GM21737 (cell line): Measurements from ENCODE around the gene MMRN2.
"Not testable (repeated sequence)": the region's sequence is repeated elsewhere in the genome, so short reads cannot be mapped to it uniquely, and the experiment has no call there.

Source experiments
- ATAC-seq: cut with Tn5 transposase; IDR thresholded peaks from one replicate; pipeline ENCODE4 v1.9.1; 2021; ENCODE audit warnings: mild to moderate bottlenecking, moderate library complexity; ENCODE audit not compliant: unreplicated experiment

MMRN2 gene

DNA sequence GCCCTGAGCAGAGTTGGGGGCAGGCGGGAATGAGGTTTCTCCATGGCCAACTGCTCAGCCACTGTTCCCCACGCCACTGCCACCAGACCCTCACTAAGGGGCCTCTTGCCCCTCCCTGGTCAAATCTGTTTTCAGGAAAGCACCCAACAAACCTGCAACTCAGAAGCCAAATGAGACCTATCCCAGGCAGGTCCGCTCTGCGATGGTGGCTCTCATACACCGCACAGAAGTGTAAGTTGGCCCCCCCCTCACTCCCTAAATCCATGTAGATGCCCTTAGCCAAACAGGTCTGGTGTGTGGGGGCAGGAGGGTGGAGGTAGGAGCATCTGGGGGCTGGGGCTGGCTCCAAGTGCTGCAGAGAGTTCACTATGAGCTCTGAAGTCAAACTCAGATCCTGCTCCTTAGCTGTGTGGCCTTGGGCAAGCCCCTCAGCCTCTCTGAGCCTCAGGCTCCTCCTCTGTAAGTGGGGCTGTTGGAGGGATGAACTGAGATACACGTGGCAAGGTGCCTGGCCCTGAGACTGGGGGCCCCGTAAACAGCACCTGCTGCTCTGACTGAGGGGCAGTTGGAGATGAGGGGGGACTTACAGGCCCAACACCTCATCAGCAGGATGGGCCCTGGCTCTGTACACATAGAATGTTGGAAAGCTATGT is 1.1 kb downstream of the MMRN2 start:
- ATAC-seq = no peak

DNA sequence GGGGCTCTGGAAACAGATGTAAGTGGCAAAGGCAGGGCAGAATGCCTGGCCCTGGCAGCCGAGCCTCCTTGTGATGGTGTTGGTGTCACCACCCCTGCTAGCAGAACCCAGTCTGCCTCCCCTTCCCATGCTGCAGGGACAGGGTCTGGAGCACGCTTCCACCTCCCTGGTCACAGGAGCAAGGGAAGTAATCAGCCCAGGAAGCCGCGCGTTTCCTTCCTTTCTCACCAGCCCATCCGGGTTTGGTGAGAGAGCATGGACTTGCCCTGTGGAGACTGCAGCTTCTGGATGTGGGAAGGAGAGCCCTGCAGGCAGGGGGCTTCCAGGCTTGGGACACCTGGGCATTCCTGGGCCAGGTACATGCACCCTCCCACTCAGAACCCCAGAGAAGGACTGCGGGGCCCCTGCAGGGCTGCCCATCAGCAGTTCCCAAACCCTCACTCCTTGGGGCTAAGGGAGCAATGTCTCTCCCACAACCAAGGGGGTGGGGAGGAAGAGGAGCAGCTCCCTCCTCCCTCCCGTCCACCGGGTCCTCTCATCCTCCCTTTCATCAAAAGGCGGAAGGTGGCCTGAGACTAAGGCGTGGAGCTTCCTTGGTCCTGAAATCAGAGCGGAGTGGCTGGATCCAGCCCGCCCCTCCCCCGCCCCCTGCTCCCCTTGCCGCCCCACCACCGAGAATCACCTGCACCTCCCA is 1.8 kb downstream of the MMRN2 start:
- no peak for ATAC-seq

DNA sequence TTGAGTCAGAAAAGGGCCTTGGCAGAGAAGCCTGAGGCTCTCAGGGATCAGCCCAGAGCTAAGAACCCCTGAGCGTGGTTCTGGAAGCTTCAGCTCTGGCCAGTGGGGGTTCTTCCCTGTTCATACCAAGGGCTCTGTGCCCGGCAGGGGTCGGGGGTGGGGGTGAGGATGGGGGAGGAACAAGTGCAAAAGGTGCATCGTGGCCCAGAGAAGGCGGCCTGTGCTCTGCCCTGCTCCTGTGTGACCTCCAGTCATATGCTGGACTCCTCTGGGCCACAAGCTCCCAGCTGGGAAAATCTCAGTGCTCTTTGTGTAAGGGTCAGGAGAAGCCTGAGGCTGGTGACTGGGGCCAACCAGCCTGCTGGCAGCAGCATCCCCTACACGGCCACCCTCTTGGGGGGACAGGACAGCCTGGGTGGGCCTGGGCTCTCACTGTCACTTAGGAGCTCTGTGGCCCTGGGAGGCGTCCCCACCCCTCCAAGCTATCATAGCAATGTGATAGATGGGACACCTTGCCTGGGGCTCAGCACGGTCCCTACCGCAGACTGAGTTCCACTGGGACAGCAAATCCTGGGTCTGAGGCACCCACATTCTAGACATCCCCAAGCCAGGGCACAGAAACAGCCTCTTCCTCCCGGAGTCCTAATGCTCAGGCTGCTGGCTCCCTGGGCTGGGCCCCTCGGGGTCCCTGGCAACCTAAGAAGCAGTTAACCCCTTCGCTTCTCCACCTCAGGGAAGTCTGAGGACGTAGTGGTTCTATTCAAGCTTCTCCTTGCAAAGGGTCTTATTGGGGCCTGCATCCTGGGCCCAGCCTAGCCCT is 2.5 kb downstream of the MMRN2 start:
- ATAC-seq = no peak

DNA sequence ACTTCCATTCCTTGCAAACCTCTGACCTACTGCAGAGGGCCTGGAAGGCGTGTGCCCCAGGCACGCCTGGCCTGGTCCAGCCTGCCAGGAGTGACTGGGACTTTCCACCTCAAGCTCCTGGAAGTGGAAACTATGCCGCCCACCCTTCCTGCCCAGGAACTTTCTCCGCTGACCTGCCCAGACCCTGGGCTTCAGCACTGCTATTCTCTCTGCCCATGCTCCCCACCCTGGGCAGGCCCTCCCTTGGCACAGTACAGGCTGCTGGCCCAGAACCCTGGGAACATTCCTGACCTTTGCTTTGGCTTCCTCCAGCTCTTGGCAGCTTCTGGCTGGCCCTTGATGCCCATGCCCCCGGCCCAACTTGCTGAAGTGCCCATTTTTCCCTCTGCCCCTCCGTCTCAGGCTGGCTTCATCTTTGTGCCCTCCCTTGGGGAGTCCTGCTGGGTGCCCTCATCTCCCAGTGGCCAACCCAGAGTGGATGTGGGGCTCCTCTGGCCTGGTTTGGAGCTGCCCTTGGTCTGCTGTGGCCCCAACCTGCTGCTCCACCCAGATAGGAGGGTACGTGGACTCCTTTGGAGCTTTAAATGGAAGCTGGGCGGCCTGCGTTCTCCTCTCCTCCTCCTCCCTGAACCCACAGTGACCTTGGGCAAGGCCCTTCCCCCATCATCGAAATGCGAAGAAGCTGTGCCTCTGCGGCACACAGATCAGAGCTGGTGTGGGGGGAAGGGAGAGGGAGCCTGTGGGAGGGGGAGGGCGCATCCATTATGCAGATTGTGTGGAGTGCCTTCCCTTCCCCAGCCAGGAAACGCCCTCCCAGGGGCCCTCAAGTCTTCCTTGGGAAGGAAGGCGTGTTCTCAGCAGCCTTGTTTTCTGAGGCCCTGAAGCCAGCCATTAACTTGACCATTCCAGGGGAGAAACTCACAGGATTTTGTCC is 3.4 kb downstream of the MMRN2 start:
- no peak for ATAC-seq

DNA sequence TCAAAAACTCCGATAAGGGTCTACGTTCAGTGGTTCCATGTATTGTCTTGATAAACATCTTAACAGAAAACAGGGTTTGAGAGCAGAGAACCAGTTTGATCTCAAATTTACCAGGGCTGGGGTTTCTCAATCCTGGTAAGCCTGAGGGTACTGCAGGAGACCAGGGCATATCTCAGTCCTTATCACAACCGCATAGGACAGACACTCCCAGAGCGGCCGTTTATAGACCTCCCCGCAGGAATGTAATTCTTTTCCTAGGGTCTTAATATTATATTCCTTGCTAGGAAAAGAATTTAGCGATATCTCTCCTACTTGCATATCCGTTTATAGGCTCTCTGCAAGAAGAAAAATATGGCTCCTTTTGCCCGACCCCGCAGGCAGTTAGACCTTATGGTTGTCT is 4.7 kb downstream of the MMRN2 start:
- ATAC-seq = not testable (repeated sequence)

DNA sequence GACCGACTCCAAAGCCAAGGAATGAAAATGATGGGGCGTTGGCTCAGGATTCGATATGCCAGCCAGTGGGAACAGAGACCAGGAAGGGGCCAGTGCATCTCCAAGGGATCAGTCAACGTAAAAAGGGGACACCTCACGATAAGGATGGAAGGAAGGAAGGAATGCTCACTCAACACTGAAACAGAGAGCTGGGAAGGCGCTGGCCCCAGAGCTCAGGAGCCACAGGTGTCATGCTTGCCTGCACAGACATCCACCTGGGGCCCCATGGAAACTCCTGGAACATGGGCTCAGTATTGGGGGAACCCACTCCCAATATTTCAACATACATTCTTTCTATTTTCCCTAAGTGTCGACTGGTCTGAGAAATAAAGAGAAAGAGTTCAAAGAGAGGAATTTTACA is 5.3 kb downstream of the MMRN2 start:
- ATAC-seq = no peak

DNA sequence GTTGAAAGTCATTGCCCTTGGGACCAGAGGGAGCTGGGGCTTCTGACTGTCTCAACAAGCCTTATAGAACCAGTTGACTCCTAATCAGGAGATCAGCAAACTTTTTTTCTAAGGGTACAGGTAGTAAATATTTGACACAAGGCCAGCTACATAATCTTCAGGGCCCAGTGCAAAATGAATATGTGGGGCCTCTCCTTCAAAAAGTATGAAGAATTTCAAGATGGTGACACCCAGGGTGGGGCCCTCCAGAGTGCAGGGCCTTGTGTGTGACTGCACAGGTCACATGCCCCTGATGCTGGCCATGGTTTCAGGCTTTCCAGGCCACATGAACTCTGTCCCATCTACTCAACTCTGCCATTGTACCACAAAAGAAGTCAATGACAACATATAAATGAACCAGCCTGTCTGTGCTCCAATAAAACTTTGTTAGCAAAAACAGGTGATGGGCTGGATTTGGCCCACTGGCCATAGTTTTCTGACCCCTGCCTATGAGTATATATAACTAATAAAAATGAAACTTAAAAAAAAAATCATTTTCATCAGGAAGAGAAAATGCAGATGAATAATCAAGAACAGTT is 6.1 kb downstream of the MMRN2 start:
- no peak for ATAC-seq

DNA sequence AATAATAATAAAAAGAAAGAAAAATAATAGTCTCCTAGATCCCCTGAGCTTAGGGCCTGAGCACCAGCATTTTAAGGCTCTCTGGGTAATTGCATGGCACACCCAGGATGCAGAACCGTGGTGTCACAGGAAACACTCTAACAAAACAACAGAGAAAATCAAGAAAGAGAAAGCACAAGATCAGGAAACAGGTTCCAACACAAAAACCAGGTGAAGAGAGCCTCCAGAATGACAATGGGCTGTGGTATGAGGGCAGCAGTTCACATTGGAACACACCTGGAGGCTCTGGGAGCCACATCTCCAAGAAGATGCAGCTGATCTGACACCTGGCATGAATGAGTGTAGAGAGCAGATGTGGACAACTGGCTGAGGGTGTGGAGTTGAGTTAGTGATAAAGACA is 7.1 kb downstream of the MMRN2 start:
- no peak for ATAC-seq

DNA sequence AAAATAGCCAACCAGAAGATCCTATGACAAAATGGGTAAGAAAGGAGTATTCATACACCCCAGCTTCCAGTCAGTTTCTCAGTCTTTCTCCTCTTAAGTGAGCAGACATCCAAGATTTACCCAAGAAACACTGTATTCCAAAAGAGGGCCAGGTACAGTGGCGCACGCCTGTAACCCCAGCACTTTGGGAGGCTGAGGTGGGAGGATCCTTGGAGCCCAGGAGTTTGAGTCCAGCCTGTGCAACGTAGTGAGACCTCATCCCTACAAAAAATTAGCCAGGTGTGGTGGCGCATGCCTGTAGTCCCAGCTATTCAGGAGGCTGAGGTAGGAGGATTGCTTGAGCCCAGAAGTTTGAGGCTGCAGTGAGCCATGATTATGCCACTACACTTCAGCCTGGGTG is 9.6 kb downstream of the MMRN2 start:
- ATAC-seq = not testable (repeated sequence)

DNA sequence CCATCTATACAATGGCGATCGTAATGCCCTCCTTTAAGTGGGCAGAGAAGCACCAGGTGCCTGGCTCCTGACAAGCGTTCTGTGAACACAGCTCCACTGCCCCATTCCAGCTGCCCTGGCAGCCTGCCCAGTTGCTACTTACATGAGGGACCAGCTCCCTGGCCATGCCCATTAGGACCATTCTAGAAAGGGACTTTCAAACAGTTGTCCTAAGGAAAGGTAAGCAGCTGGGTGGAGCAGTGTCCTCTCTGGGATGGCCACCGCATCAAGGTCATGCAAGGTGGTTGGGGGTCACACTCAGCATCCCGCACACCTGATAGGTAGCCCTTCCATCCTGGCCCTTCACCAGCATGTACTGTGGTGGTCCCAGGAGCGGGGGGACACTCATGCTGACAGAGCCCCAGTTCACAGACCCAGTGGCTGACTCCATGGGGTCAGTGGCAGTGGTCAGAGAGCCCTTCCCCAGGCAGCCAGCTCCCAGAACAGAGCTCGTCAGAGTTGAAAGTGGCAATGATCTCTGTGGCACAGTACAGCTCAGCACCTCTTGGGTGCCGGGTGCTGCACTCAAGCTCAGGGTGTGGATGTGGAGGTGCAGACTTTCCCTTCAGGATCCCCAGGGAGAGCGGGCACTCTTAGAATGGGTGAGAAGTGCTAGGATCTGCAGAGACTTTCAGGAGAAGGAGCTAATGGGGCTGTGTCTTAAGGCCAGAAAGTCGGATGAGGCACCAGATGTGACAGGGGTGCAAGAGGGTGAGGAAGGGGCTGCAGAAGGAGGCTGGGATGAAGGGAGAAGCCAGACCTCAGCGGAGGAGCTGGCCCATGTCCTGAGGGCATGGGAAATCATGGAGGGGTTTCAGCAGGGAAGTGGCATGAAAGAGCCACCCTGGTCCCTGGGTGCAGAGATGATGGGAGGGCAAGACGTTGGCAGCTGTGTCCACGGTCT is 10.9 kb downstream of the MMRN2 start:
- no peak for ATAC-seq

DNA sequence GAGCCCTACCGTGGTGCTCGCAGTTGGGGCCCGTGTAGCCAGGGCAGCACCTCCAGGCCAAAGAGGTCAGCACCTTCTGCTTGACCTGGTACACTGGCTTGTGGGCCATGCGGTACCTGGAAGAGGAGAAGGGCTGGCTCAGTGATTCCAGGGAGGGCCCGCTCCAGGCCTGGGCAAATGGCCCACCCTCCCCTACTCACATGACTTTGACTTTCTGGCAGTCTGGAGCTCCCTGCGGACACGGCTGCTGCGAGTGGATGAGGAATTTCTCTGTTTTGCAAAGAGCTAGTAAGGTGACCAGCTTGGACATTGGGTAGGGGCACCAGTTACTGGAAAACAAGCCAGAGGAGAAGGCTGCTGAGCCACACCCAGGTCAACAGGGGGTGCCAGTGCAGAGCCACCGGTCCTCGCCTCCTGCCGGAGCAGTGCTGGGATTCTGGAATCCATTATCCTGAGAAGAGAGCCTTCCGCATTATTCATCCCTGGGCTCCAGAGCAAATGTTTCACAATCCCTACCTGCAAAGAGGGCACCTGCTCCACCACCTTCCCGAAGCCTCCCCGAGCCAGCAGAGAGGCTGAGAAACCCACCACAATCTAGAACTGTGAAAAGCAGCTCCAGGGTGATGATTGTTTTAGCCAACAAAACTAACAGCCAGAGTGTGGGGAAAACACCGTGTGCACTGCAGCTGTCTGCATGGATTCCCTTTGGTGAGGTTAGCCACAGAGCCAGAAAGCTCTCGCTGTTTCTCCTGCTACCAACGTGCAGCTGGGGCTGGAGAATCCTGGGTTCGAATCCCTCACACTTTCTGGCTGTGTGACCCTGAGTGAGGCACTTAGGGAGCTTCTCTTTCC is 11.8 kb downstream of the MMRN2 start:
- ATAC-seq = no peak

DNA sequence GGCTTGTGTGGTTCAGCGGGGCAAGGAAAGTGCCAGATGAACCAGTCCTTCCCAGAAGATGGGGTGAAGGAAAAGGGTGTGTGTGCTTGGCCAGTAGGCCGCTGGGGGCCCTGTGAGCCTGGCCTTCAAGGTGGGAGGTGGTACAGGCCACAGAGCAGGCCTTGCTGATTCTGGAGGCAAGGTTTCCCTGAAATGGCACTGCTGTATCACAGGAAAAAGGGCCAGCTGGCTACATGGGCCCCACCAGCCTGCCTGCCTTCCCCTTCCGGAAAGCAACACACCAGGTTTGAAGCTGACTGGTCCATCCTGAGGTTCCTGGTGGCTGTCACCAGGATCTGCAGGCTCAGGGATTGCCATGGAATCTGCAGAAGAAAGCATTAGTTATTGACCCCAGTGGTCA is 12.5 kb downstream of the MMRN2 start:
- no peak for ATAC-seq

DNA sequence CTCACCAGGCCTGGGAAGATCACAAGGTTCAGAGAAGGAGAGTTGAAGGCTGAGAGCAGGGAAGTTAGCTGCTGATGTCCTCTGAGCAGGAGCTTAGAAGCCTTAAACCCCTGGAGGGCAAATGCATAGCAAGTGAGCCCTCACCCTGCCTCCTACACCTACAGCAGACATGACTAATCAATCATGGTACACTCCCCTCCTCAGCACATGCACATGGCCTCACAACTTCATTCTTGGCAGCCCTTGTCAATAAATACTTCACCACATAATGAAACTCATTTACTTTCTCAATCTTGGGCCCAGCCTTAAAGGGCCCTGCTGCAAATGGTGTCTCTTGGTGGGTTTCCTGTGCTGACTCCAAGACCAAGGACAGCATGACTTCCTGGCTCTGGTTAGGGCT is 12.9 kb downstream of the MMRN2 start:
- no peak for ATAC-seq

DNA sequence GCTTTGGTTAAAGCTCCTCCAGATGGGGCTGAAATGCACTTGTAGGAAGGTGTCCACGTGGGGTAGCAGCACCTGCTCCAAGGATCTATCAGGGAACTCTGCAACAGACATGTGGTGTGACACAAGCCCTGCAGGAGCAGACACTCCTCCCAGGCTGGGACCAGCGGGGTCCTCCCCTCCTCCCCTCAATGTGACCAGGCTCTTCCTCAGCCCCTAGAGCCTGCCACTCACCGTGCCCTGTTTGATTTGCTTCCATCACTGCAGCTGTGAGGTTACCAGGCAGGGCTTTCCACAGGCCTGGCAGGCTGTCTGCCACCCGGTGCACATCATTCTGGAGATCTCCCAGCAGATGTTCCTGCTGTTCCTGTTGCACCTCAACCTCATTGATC is 13.4 kb downstream of the MMRN2 start:
- no peak for ATAC-seq

DNA sequence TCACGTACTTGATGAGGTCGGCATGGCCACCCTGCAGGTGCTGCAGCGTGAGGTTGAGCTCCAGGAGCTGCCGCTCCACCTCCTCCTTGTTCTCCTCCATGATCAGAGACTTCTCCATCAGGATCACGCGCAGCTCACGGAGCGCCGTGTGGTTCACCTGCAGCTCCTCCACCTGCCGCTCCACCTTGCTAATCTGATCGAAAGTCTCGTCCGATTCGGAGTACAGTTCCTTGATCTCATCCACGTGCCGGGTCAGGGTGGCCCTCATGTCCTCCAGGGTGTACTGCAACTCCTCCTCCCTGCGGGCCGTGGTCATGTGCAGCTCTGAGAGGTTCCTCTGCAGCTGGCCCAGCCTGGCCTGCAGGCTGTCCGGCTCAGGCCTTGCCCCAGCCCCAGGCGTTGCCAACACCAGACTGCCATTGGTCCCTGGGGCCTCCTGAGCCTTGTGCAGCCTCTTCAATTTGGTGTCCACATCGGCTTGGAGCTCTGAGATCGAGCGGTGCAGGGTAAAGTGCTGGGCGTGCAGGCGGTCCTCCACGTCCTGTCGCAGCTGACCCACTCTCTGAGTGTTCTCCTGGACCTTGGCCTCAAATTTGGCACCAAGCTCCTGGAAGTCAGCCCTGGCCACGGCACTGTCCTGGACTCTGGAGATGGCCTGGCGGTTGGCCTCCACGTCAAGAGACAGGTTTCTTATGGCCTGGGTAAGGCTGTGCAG is 13.9 kb downstream of the MMRN2 start:
- no peak for ATAC-seq

DNA sequence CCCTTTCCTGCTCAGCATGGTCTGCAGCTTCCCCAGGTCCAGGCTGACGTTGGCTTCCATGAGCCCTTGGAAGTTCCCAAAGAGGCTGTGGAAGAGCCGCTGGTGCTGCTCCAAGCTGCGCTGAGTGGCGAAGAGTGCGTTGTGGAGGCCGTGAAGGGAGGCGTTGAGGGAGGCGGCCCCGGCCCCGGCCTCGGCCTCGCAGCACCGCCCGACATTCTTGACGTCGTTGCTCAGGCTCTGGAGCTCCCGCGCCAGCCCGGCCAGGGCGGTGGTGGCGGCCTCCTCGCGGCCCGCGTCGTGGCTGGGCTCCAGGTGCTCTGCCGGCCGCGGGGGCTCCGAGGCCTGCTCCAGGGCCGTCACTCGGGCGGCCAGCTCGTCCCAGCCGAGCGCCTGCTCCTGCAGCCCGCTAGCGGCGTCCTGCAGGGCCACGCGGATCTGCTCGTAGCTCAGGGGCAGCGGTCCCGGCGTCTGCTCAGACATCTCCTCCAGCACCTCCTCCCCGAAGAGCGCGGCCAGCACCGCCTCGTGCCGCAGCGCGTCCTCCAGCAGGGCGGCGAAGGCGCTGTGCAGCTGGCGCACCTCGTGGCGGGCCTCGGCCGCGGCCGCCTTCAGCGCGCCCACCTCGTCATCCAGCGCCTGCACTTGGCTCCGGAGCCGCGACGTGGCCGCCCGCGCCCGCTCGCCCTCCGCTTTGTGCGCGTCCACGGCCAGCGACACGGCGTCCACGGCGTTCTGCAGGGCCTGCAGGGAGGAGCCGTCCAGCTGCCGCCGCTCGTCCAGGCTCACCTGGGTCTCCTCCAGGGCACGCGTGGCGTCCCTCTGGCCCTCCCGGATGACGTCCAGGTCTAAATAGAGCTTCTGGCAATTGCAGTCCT is 14.7 kb downstream of the MMRN2 start:
- ATAC-seq = no peak

DNA sequence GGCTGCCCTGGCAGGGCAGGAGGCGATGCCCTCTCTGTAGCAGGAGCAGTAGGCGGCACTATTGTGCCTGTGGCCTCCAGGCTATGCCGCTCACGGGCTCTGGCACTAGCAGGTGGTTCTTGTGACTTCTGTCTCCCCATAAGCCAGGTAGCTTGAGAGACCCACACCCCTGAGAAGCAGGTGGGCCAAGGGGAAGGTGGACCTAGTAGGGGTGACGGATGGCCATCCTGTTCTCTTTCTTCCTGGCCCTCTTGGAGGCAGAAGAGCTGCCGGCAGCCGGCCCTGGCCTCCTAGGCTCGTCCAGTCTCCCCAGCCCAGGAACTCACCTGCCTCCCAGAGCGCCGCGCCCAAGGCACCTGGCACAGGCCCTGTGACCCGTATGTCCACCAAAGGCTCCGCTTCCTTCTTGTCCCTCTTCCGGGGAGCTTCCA is 15.4 kb downstream of the MMRN2 start:
- no peak for ATAC-seq
